Measurements from ENCODE around the gene ETV4. TPM values are rescaled to one million over a fixed set of nuclear protein-coding genes. Genes with fewer than 3 reads are reported as not detected.

Gene ETV4
- total and polyA plus RNA-seq, 2 donors (not counting 1 experiment from before 2014, with no cell fraction given) = not detected

GRCh38 chr17:43562679-43563599 is 16.8 kb upstream of the ETV4 start:
- ChIA-PET POLR2A (no interaction called here), CTCF (interaction anchor here (1.0 to 1.8 kb wide), 4 partner anchors 14 to 203 kb away, joined by 3 to 5 read pairs (median 4); no protein-coding TSS in a partner anchor)
- Mint-ChIP-seq H3K4me3 (no peak overlapping the region), H3K27me3 (peaks cover 46% of the 10 kb centered on the region), H3K9me3 (ENCODE audit: insufficient read depth) (no peaks in the 10 kb centered on the region), H3K27ac (no peak overlapping the region), H3K4me1 (no peaks in the 10 kb centered on the region)
- Histone ChIP-seq H3K4me1 (ENCODE audit: control insufficient read depth in 2 of 2, insufficient read depth in 2 of 2, low read length in 2 of 2) (no peaks in the 10 kb centered on the region), H3K9ac (ENCODE audit: low read length) (no peak overlapping the region), H3K36me3 (replicated peaks in 1 of 2; ENCODE audit: control extremely low read depth in 1 of 2, control insufficient read depth in 1 of 2, extremely low read depth in 1 of 2, insufficient read depth in 2 of 2, low read length in 1 of 2) (no peaks in the 10 kb centered on the region), H3K4me2 (replicated peaks; ENCODE audit: low read depth, low read length, poor library complexity, severe bottlenecking) (no peak overlapping the region), H3K27me3 (replicated peaks in 1 of 4; ENCODE audit: control extremely low read depth in 1 of 4, control insufficient read depth in 3 of 4, insufficient read depth in 4 of 4, low read length in 3 of 4) (peaks cover 0 to 30% (median 17%) of the 10 kb centered on the region in 4 experiments), H2AFZ (ENCODE audit: insufficient read depth, low read depth, low read length, poor library complexity, severe bottlenecking) (no peak overlapping the region), H3K9me3 (ENCODE audit: control extremely low read depth in 1 of 3, control insufficient read depth in 2 of 3, insufficient read depth in 1 of 3, low read length in 2 of 3) (no peaks in the 10 kb centered on the region), H3K4me3 (ENCODE audit: control extremely low read depth in 1 of 5, extremely low read depth in 1 of 5, insufficient read depth in 1 of 5, low read depth in 2 of 5, low read length in 4 of 5) (no peak overlapping the region), H4K20me1 (ENCODE audit: control insufficient read depth, insufficient read depth, low read length, poor library complexity, severe bottlenecking) (no peaks in the 10 kb centered on the region), H3K27ac (ENCODE audit: low read length in 2 of 2) (no peak overlapping the region), H3K79me2 (ENCODE audit: control insufficient read depth, insufficient read depth, low read length) (no peaks in the 10 kb centered on the region)
- TF ChIP-seq CTCF (IDR thresholded peaks at IDR 0.05) (no peak), EZH2 (IDR thresholded peaks at IDR 0.05; ENCODE audit: borderline replicate concordance, insufficient read depth, low read depth, low read length, poor library complexity, severe bottlenecking) (no peak)
- 25% methylated on average over 12 of the region's 19 CpGs for WGBS (ENCODE audit: insufficient coverage)
- intact Hi-C loops (cut with micrococcal nuclease) = no loop called here
- ATAC-seq (ENCODE audit: low read depth) = no peak
- DNase-seq = no peak
